ACC112 (cell line): Measurements from ENCODE around the gene MAML3.

Source experiments
- H2AFZ ChIP-seq: fragments of 200-600 bp; sonication (generic); one replicate; pipeline ENCODE4 v1.6.0; 2017; ENCODE audit warnings: antibody characterized with exemption, low read length; ENCODE audit not compliant: unreplicated experiment
- H3K27ac ChIP-seq: fragments of 200-600 bp; sonication (generic); 2 replicates; pipeline ENCODE4 v1.5.1; 2014; ENCODE audit warnings: low read depth, mild to moderate bottlenecking, antibody characterized with exemption, low read length, moderate library complexity
- H3K27me3 ChIP-seq: fragments of 200-600 bp; sonication (generic); 2 replicates; pipeline ENCODE4 v1.6.1; 2014; ENCODE audit warnings: mild to moderate bottlenecking, antibody characterized with exemption, low read length, moderate library complexity, mixed read lengths; ENCODE audit not compliant: insufficient read depth
- H3K36me3 ChIP-seq: fragments of 200-600 bp; sonication (generic); 2 replicates; pipeline ENCODE4 v1.6.1; 2016; ENCODE audit warnings: mild to moderate bottlenecking, antibody characterized with exemption, low read length, moderate library complexity, mixed read lengths; ENCODE audit not compliant: insufficient read depth
- H3K4me1 ChIP-seq: fragments of 200-600 bp; sonication (generic); one replicate; pipeline ENCODE4 v1.6.1; 2016; ENCODE audit warnings: low read length, mixed read lengths; ENCODE audit not compliant: insufficient read depth, unreplicated experiment, control insufficient read depth
- H3K4me3 ChIP-seq: fragments of 200-600 bp; sonication (generic); 2 replicates; pipeline ENCODE4 v1.5.1; 2014; ENCODE audit warnings: mild to moderate bottlenecking, low read depth, low read length
- H3K79me2 ChIP-seq: fragments of 200-600 bp; sonication (generic); one replicate; pipeline ENCODE4 v1.6.0; 2016; ENCODE audit warnings: low read length; ENCODE audit not compliant: control insufficient read depth, unreplicated experiment, insufficient read depth

The MAML3 gene

GRCh38 chr4:140004549-140004895, 149.5 kb downstream of the MAML3 start:
- Histone ChIP-seq H3K36me3 (no peaks in the 10 kb centered on the region), H3K27me3 (no peaks in the 10 kb centered on the region), H3K4me1 (peaks cover 6% of the 10 kb centered on the region), H3K79me2 (no peaks in the 10 kb centered on the region), H2AFZ (peak overlapping the region; percentile 81), H3K27ac (no peak overlapping the region), H3K4me3 (peak overlapping the region; percentile 68)

GRCh38 chr4:140003876-140004548, 150.0 kb downstream of the MAML3 start:
- H3K4me1 ChIP-seq = peaks cover 6% of the 10 kb centered on the region
- no peaks in the 10 kb centered on the region for H3K79me2 ChIP-seq
- H3K27ac ChIP-seq = no peak overlapping the region
- H3K27me3 ChIP-seq = no peaks in the 10 kb centered on the region
- H3K36me3 ChIP-seq = no peaks in the 10 kb centered on the region
- H2AFZ ChIP-seq = peak overlapping the region; percentile 81
- H3K4me3 ChIP-seq = peak overlapping the region; percentile 68

GRCh38 chr4:140000232-140000631, 153.8 kb downstream of the MAML3 start:
- Histone ChIP-seq H3K4me3 (no peak overlapping the region), H3K27ac (no peak overlapping the region), H3K36me3 (no peaks in the 10 kb centered on the region), H3K4me1 (peaks cover 6% of the 10 kb centered on the region), H3K27me3 (no peaks in the 10 kb centered on the region), H2AFZ (no peak overlapping the region), H3K79me2 (no peaks in the 10 kb centered on the region)

- Histone ChIP-seq H3K27ac (no peak overlapping the region), H2AFZ (no peak overlapping the region), H3K27me3 (no peaks in the 10 kb centered on the region), H3K79me2 (no peaks in the 10 kb centered on the region), H3K4me1 (peaks cover 6% of the 10 kb centered on the region), H3K4me3 (no peak overlapping the region), H3K36me3 (no peaks in the 10 kb centered on the region)
These were observed 164.9 kb downstream of the MAML3 start for GRCh38 chr4:139988863-139989765.

- Histone ChIP-seq H3K79me2 (no peaks in the 10 kb centered on the region), H3K4me1 (peaks cover 6% of the 10 kb centered on the region), H3K27me3 (no peaks in the 10 kb centered on the region), H3K27ac (no peak overlapping the region), H3K36me3 (no peaks in the 10 kb centered on the region), H2AFZ (no peak overlapping the region), H3K4me3 (no peak overlapping the region)
These were observed 166.5 kb downstream of the MAML3 start for GRCh38 chr4:139987502-139987850.

- Histone ChIP-seq H3K4me3 (no peak overlapping the region), H3K79me2 (no peaks in the 10 kb centered on the region), H2AFZ (no peak overlapping the region), H3K27me3 (no peaks in the 10 kb centered on the region), H3K36me3 (no peaks in the 10 kb centered on the region), H3K27ac (no peak overlapping the region), H3K4me1 (peaks cover 6% of the 10 kb centered on the region)
These were observed 167.1 kb downstream of the MAML3 start for GRCh38 chr4:139986689-139987501.

- Histone ChIP-seq H3K27me3 (no peaks in the 10 kb centered on the region), H3K79me2 (no peaks in the 10 kb centered on the region), H3K4me3 (no peak overlapping the region), H3K36me3 (no peaks in the 10 kb centered on the region), H2AFZ (no peak overlapping the region), H3K27ac (no peak overlapping the region), H3K4me1 (peaks cover 6% of the 10 kb centered on the region)
These were observed 167.9 kb downstream of the MAML3 start for GRCh38 chr4:139986106-139986505.

GRCh38 chr4:139985401-139985800, 168.6 kb downstream of the MAML3 start:
- Histone ChIP-seq H3K79me2 (no peaks in the 10 kb centered on the region), H3K4me3 (no peak overlapping the region), H2AFZ (no peak overlapping the region), H3K27me3 (no peaks in the 10 kb centered on the region), H3K27ac (no peak overlapping the region), H3K36me3 (no peaks in the 10 kb centered on the region), H3K4me1 (peaks cover 6% of the 10 kb centered on the region)

GRCh38 chr4:139984471-139984870, 169.5 kb downstream of the MAML3 start:
- Histone ChIP-seq H2AFZ (no peak overlapping the region), H3K27ac (no peak overlapping the region), H3K4me3 (no peak overlapping the region), H3K4me1 (peaks cover 6% of the 10 kb centered on the region), H3K79me2 (no peaks in the 10 kb centered on the region), H3K27me3 (no peaks in the 10 kb centered on the region), H3K36me3 (no peaks in the 10 kb centered on the region)

- Histone ChIP-seq H3K79me2 (no peaks in the 10 kb centered on the region), H3K4me3 (no peak overlapping the region), H3K36me3 (no peaks in the 10 kb centered on the region), H2AFZ (no peak overlapping the region), H3K4me1 (peaks cover 12% of the 10 kb centered on the region), H3K27ac (no peak overlapping the region), H3K27me3 (no peaks in the 10 kb centered on the region)
These were observed 175.3 kb downstream of the MAML3 start for GRCh38 chr4:139978692-139979091.
